Lung (tissue), 12 donors: Measurements from ENCODE around the gene KCNQ2. TPM values are rescaled to one million over a fixed set of nuclear protein-coding genes. Genes with fewer than 3 reads are reported as not detected.

Source experiments
- ATAC-seq: fragments of 200-7000 bp; cut with Tn5 transposase; one replicate; pipeline ENCODE4 v1.9.1; 2020; ENCODE audit warnings: moderate number of reproducible peaks; ENCODE audit not compliant: insufficient read depth, low FRiP score
- DNase-seq, 3 donors: peaks; one replicate each; pipeline ENCODE4 v3.0.0-alpha.2; 2013 to 2017
- H3K27ac ChIP-seq, 2 donors: one replicate each; pipeline ENCODE4 v1.5.1; 2013; ENCODE audit warnings: mild to moderate bottlenecking in 2 of 2, moderate library complexity in 2 of 2, control low read depth in 1 of 2, inconsistent platforms in 1 of 2, low read depth in 1 of 2, low read length in 1 of 2
- H3K27me3 ChIP-seq, 3 donors: one replicate each; pipeline ENCODE4 v1.5.1; 2013; ENCODE audit warnings: low read length in 2 of 3; ENCODE audit not compliant: control insufficient read depth in 3 of 3, insufficient read depth in 3 of 3
- H3K36me3 ChIP-seq, 4 donors: one replicate each; pipeline ENCODE4 v1.5.1; 2013; ENCODE audit warnings: low read length in 4 of 4, mild to moderate bottlenecking in 1 of 4, moderate library complexity in 1 of 4; ENCODE audit not compliant: control insufficient read depth in 4 of 4, insufficient read depth in 4 of 4
- H3K4me1 ChIP-seq, 5 donors: one replicate each; pipeline ENCODE4 v1.5.1; 2013; ENCODE audit warnings: low read length in 5 of 5, mild to moderate bottlenecking in 2 of 5, moderate library complexity in 1 of 5; ENCODE audit not compliant: control insufficient read depth in 5 of 5, insufficient read depth in 5 of 5
- H3K4me3 ChIP-seq: one replicate; pipeline ENCODE4 v1.5.1; 2013; ENCODE audit warnings: mild to moderate bottlenecking, control low read depth, moderate library complexity
- H3K9ac ChIP-seq, 2 donors: one replicate each; pipeline ENCODE4 v1.5.1; 2013; ENCODE audit warnings: low read length in 2 of 2, control low read depth in 1 of 2; ENCODE audit not compliant: insufficient read depth in 1 of 2
- H3K9me3 ChIP-seq, 4 donors: one replicate each; pipeline ENCODE4 v1.5.1; 2013; ENCODE audit warnings: low read length in 3 of 4, mild to moderate bottlenecking in 1 of 4, moderate library complexity in 1 of 4; ENCODE audit not compliant: control insufficient read depth in 4 of 4, insufficient read depth in 3 of 4
- CTCF ChIP-seq: IDR thresholded peaks from 2 replicates; pipeline ENCODE4 v1.5.1; 2012; ENCODE audit warnings: mild to moderate bottlenecking; ENCODE audit errors: control extremely low read depth, extremely low read depth
- WGBS, 2 donors: extraction: QIAGEN DNeasy Blood & Tissue Kit; methylation state at CpG; one replicate each; pipeline ENCODE4 v1.1.7; 2013; 5-methylcytosine and 5-hydroxymethylcytosine counted together
- polyA plus RNA-seq, 2 donors: library from polyadenylated mRNA; stranded (reverse); fragments of 200-250 nt; gene quantifications; one replicate each; pipeline ENCODE4 v1.2.1, GENCODE V29; 2013
- total RNA-seq, 2 donors: library from RNA; depleted of rRNA in 1 of 2; stranded (reverse); fragments of >200 nt in 1 of 2; gene quantifications; one replicate each; pipeline ENCODE4 v1.2.1, GENCODE V29; 2014 to 2021
- donor health status: control.
- donor health status: control.
- donor health status: Bipolar disorder and iron deficiency.
- donor health status: healthy.
- donor health status: DM: yes; HTN: yes; CAD: no.

KCNQ2 gene
- total and polyA plus RNA-seq, 4 donors = 0.18 to 6.8 (median 0.28) TPM; not detected in 1

- H3K9ac ChIP-seq = no peak overlapping the region
- WGBS, 2 donors = 84 to 89% methylated on average over 34 of the region's 34 CpGs
- no peaks in the 10 kb centered on the region for H3K36me3 ChIP-seq
- DNase-seq (no peak), ATAC-seq (no peak)
- peaks cover 0 to 13% (median 0%) of the 10 kb centered on the region in 4 donors for H3K9me3 ChIP-seq
- no peak for TF ChIP-seq CTCF
- H3K4me3 ChIP-seq = no peak overlapping the region
- H3K4me1 ChIP-seq = peaks cover 0 to 5% (median 0%) of the 10 kb centered on the region in 5 donors
- H3K27me3 ChIP-seq = peaks cover 14 to 50% (median 27%) of the 10 kb centered on the region in 3 donors
- no peak overlapping the region for H3K27ac ChIP-seq
Measured at GRCh38 chr20:63478346-63479302, 6.2 kb upstream of the KCNQ2 start.

GRCh38 chr20:63477944-63478343 is 5.5 kb upstream of the KCNQ2 start:
- no peak for TF ChIP-seq CTCF
- no peak overlapping the region for H3K27ac ChIP-seq
- DNase-seq (no peak), ATAC-seq (no peak)
- WGBS, 2 donors = 63 to 73% methylated on average over 17 of the region's 17 CpGs
- peaks cover 0 to under 1% (median 0%) of the 10 kb centered on the region in 5 donors for H3K4me1 ChIP-seq
- H3K9ac ChIP-seq = no peak overlapping the region
- no peak overlapping the region for H3K4me3 ChIP-seq
- no peaks in the 10 kb centered on the region for H3K36me3 ChIP-seq
- peaks cover 14 to 56% (median 32%) of the 10 kb centered on the region in 3 donors for H3K27me3 ChIP-seq
- H3K9me3 ChIP-seq = peaks cover 0 to 13% (median 0%) of the 10 kb centered on the region in 4 donors

GRCh38 chr20:63477061-63477616 is 4.7 kb upstream of the KCNQ2 start:
- no peak for ATAC-seq
- no peak overlapping the region for H3K9ac ChIP-seq
- H3K4me3 ChIP-seq = no peak overlapping the region
- no peaks in the 10 kb centered on the region for H3K36me3 ChIP-seq
- H3K27me3 ChIP-seq = peaks cover 17 to 57% (median 33%) of the 10 kb centered on the region in 3 donors
- peaks cover 0 to 13% (median 0%) of the 10 kb centered on the region in 4 donors for H3K9me3 ChIP-seq
- no peak for TF ChIP-seq CTCF
- no peak for DNase-seq
- 33 to 40% methylated on average over 21 of the region's 21 CpGs for WGBS, 2 donors
- peaks cover 0 to 2% (median 0%) of the 10 kb centered on the region in 5 donors for H3K4me1 ChIP-seq
- no peak overlapping the region for H3K27ac ChIP-seq
